ENCODE data around the gene SLC25A34. TPM values are rescaled to one million over a fixed set of nuclear protein-coding genes. Genes with fewer than 3 reads are reported as not detected.

The SLC25A34 gene
- total and polyA plus RNA-seq, 10 of the 15 experiments (the other 5 are each of a cell fraction or from before 2014, with no cell fraction given), result 0.02 to 1.6 (median 0.39) TPM

DNA sequence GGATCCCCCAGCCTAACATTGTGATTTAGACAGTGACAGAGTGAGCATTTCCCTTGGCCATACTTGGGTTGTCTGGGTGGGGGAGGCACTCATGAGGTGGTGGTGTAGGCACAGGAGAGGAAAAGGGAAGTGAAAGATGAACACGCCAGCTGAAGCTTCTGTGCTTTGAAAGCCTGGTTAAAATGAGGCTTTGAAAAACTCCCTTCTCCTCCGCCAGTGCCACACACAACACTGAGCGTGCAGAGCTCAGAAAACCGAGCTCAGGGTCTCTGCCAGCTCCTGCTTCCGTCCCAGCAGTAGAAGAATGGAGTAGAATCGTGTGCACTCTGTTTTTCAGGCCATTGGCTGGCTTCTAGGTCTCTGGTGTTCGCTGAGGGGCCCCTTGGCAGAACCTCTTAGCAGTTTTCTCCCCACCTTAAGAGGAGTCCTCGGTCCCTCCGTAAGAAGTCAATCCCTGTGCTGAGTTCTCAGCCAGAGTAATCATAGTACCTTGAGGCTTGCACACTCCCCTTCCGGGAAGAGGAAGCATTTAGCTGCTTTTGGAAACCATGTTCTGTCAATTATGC, 39.0 kb upstream of the SLC25A34 start (continued):
- TF ChIP-seq, protein P1, sequence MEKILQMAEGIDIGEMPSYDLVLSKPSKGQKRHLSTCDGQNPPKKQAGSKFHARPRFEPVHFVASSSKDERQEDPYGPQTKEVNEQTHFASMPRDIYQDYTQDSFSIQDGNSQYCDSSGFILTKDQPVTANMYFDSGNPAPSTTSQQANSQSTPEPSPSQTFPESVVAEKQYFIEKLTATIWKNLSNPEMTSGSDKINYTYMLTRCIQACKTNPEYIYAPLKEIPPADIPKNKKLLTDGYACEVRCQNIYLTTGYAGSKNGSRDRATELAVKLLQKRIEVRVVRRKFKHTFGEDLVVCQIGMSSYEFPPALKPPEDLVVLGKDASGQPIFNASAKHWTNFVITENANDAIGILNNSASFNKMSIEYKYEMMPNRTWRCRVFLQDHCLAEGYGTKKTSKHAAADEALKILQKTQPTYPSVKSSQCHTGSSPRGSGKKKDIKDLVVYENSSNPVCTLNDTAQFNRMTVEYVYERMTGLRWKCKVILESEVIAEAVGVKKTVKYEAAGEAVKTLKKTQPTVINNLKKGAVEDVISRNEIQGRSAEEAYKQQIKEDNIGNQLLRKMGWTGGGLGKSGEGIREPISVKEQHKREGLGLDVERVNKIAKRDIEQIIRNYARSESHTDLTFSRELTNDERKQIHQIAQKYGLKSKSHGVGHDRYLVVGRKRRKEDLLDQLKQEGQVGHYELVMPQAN (conservative IDR thresholded peaks at IDR 0.05), result no peak
- TF ChIP-seq SREBF1 (IDR thresholded peaks at IDR 0.05; ENCODE audit: low read length) (no peak), TARDBP (IDR thresholded peaks at IDR 0.05; ENCODE audit: borderline replicate concordance) (no peak), MYC (IDR thresholded peaks at IDR 0.05; ENCODE audit: insufficient read depth, insufficient read length, insufficient replicate concordance, low read length, severe bottlenecking) (no peak), ZNF274 (IDR thresholded peaks at IDR 0.05; ENCODE audit: insufficient read depth, insufficient read length) (no peak), PAX5 (IDR thresholded peaks at IDR 0.05; ENCODE audit: borderline replicate concordance, low read depth, low read length) (peak; percentile 86), CEBPB (IDR thresholded peaks at IDR 0.05; ENCODE audit: borderline replicate concordance in 1 of 2, low read depth in 2 of 2, low read length in 2 of 2) (no peak), RCOR1 (conservative IDR thresholded peaks at IDR 0.05; ENCODE audit: low read depth, low read length) (0 out of 2 replicates have a peak, but pooled peaks have one; percentile 85), TCF3 (IDR thresholded peaks at IDR 0.05; ENCODE audit: borderline replicate concordance, insufficient read depth, low read depth, low read length) (0 out of 2 replicates have a peak, but pooled peaks have one; percentile 15), SMARCA5 (IDR thresholded peaks at IDR 0.05) (0 out of 2 replicates have a peak, but pooled peaks have one; percentile 47), MEF2A (IDR thresholded peaks at IDR 0.05; ENCODE audit: insufficient read depth, low read depth, low read length) (no peak), JUND (IDR thresholded peaks at IDR 0.05; ENCODE audit: low read depth, low read length) (no peak), BRCA1 (IDR thresholded peaks at IDR 0.05; ENCODE audit: low read depth, low read length) (no peak), IRF4 (IDR thresholded peaks at IDR 0.05; ENCODE audit: low read depth, low read length) (peak; percentile 96), POLR2A (IDR thresholded peaks at IDR 0.05; ENCODE audit: low read depth, low read length) (peak; percentile 73), SP1 (IDR thresholded peaks at IDR 0.05; ENCODE audit: low read depth, low read length) (peak; percentile 65), NR2C2 (IDR thresholded peaks at IDR 0.05; ENCODE audit: borderline replicate concordance, control insufficient read depth, insufficient read length, low read depth) (no peak), NR2F1 (conservative IDR thresholded peaks at IDR 0.05) (no peak), ATF7 (IDR thresholded peaks at IDR 0.05; ENCODE audit: low read depth) (peak; percentile 77), EGR1 (IDR thresholded peaks at IDR 0.05; ENCODE audit: borderline replicate concordance in 1 of 2, low read depth in 2 of 2, low read length in 2 of 2) (peak in 1 of 2 experiments; percentile 50; a peak in 1 of 3 replicates)
- TF ChIP-seq, protein P2, sequence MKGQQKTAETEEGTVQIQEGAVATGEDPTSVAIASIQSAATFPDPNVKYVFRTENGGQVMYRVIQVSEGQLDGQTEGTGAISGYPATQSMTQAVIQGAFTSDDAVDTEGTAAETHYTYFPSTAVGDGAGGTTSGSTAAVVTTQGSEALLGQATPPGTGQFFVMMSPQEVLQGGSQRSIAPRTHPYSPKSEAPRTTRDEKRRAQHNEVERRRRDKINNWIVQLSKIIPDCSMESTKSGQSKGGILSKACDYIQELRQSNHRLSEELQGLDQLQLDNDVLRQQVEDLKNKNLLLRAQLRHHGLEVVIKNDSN (IDR thresholded peaks at IDR 0.05; ENCODE audit: borderline replicate concordance, extremely low read length, insufficient read depth, low read depth, low read length), result no peak
- TF ChIP-seq, protein P3, sequence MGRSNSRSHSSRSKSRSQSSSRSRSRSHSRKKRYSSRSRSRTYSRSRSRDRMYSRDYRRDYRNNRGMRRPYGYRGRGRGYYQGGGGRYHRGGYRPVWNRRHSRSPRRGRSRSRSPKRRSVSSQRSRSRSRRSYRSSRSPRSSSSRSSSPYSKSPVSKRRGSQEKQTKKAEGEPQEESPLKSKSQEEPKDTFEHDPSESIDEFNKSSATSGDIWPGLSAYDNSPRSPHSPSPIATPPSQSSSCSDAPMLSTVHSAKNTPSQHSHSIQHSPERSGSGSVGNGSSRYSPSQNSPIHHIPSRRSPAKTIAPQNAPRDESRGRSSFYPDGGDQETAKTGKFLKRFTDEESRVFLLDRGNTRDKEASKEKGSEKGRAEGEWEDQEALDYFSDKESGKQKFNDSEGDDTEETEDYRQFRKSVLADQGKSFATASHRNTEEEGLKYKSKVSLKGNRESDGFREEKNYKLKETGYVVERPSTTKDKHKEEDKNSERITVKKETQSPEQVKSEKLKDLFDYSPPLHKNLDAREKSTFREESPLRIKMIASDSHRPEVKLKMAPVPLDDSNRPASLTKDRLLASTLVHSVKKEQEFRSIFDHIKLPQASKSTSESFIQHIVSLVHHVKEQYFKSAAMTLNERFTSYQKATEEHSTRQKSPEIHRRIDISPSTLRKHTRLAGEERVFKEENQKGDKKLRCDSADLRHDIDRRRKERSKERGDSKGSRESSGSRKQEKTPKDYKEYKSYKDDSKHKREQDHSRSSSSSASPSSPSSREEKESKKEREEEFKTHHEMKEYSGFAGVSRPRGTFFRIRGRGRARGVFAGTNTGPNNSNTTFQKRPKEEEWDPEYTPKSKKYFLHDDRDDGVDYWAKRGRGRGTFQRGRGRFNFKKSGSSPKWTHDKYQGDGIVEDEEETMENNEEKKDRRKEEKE (IDR thresholded peaks at IDR 0.05), result no peak
- TF ChIP-seq, protein P4, sequence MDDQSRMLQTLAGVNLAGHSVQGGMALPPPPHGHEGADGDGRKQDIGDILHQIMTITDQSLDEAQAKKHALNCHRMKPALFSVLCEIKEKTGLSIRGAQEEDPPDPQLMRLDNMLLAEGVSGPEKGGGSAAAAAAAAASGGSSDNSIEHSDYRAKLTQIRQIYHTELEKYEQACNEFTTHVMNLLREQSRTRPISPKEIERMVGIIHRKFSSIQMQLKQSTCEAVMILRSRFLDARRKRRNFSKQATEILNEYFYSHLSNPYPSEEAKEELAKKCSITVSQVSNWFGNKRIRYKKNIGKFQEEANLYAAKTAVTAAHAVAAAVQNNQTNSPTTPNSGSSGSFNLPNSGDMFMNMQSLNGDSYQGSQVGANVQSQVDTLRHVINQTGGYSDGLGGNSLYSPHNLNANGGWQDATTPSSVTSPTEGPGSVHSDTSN (IDR thresholded peaks at IDR 0.05; ENCODE audit: insufficient replicate concordance, low read depth, low read length), result peak; percentile 64

Data from GM12878 (cell line).